HepG2 (cell line): ENCODE measurements around the gene MAVS. TPM values are rescaled to one million over a fixed set of nuclear protein-coding genes. Genes with fewer than 3 reads are reported as not detected.

Experiments used
- ATAC-seq: fragments of 200-7000 bp; cut with Tn5 transposase; 3 replicates; pipeline ENCODE4 v1.9.1; 2020; ENCODE audit warnings: mild to moderate bottlenecking, moderate library complexity
- BruUV-seq: library from RNA; stranded (reverse); fragments of 400-500 nt; replicated peaks from 2 replicates; lab custom pipeline; 2021; lab: Mats Ljungman, UMichigan
- CTCF ChIA-PET: fragments of 300-600 bp; formaldehyde crosslinking; extraction: SDS; loops from one replicate; lab custom pipeline; 2021; ENCODE audit warnings: low total read pairs, inconsistent platforms, low intra/inter-chr PET ratio; lab: Yijun Ruan, JAX
- POLR2A ChIA-PET: fragments of 350-600 bp; sonication (Branson Sonifier 250); formaldehyde crosslinking; loops from one replicate; lab custom pipeline; 2020; ENCODE audit warnings: antibody characterized with exemption, inconsistent platforms; lab: Yijun Ruan, JAX
- DNase-seq: peaks from one replicate; pipeline ENCODE4 v3.0.0-alpha.2; 2015; ENCODE audit warnings: low spot score
- FAIRE-seq: peaks from 3 replicates; lab custom pipeline; 2011; peaks lifted over from hg19 to GRCh38; lab: Jason Lieb, UNC
- H2AFZ ChIP-seq: one replicate; pipeline ENCODE4 v1.6.1; 2011; ENCODE audit warnings: low read length, inconsistent platforms
- H3K27ac ChIP-seq: fragments of 300-600 bp; 3 replicates; pipeline ENCODE4 v1.8.0; 2011; ENCODE audit warnings: mixed run types, mild to moderate bottlenecking, mixed read lengths, low read length, inconsistent platforms; ENCODE audit not compliant: insufficient read depth; ENCODE audit errors: extremely low read length
- H3K27me3 ChIP-seq, 2 experiments: fragments of 200-600 bp in 1 of 2; 2 replicates in 1 of 2; 3 replicates in 1 of 2; pipeline versions ENCODE4 v1.6.0 to v1.8.0; 2011; ENCODE audit warnings: low read length in 2 of 2, mild to moderate bottlenecking in 2 of 2, moderate library complexity in 2 of 2, inconsistent platforms in 1 of 2; ENCODE audit not compliant: insufficient read depth in 2 of 2, control insufficient read depth in 1 of 2
- H3K36me3 ChIP-seq, 2 experiments: fragments of 200-600 bp in 1 of 2; replicated peaks in 1 of 2; 2 replicates in 1 of 2; 3 replicates in 1 of 2; pipeline versions ENCODE4 v1.5.1 to v1.8.0; 2011; ENCODE audit warnings: low read length in 2 of 2, inconsistent platforms in 1 of 2; ENCODE audit not compliant: insufficient read depth in 2 of 2, control insufficient read depth in 1 of 2
- H3K4me1 ChIP-seq: 2 replicates; pipeline ENCODE4 v1.5.1; 2012; ENCODE audit warnings: low read length, inconsistent platforms; ENCODE audit not compliant: insufficient read depth
- H3K4me2 ChIP-seq: 2 replicates; pipeline ENCODE4 v1.6.0; 2011; ENCODE audit warnings: low read depth, low read length, inconsistent platforms
- H3K4me3 ChIP-seq, 3 experiments: fragments of 200-600 bp in 1 of 3; sonication (generic), shearing (Covaris generic) in 1 of 3; replicated peaks in 1 of 3; 2 replicates each; pipeline ENCODE4 v1.5.1; 2011 to 2016; ENCODE audit warnings: low read length in 3 of 3, inconsistent platforms in 2 of 3, low read depth in 2 of 3, mild to moderate bottlenecking in 2 of 3, control low read depth in 1 of 3, mixed read lengths in 1 of 3; ENCODE audit not compliant: insufficient read depth in 1 of 3
- H3K79me2 ChIP-seq: one replicate; pipeline ENCODE4 v1.6.1; 2011; ENCODE audit warnings: low read length, inconsistent platforms; ENCODE audit not compliant: insufficient read depth
- H3K9ac ChIP-seq: 2 replicates; pipeline ENCODE4 v1.6.0; 2011; ENCODE audit warnings: mild to moderate bottlenecking, low read depth, low read length, inconsistent platforms; ENCODE audit not compliant: insufficient read depth
- H3K9me3 ChIP-seq: 2 replicates; pipeline ENCODE4 v1.5.1; 2012; ENCODE audit warnings: mild to moderate bottlenecking, low read length
- H4K20me1 ChIP-seq: 2 replicates; pipeline ENCODE4 v1.6.0; 2011; ENCODE audit warnings: inconsistent platforms, mild to moderate bottlenecking, low read length, moderate library complexity; ENCODE audit not compliant: insufficient read depth
- AKAP8 ChIP-seq: sonication (generic); formaldehyde crosslinking; IDR thresholded peaks from 2 replicates; pipeline ENCODE4 v1.5.1; 2020; ENCODE audit warnings: mild to moderate bottlenecking, missing genetic modification reagents
- NRL ChIP-seq: sonication (generic); formaldehyde crosslinking; IDR thresholded peaks from 2 replicates; pipeline ENCODE4 v1.5.0; 2020; ENCODE audit warnings: missing genetic modification reagents, mild to moderate bottlenecking, moderate library complexity, borderline replicate concordance
- POLR2A ChIP-seq, 2 experiments: IDR thresholded peaks; 2 replicates each; pipeline ENCODE4 v1.6.1; 2011; ENCODE audit warnings: low read depth in 2 of 2, low read length in 2 of 2, mild to moderate bottlenecking in 1 of 2, moderate library complexity in 1 of 2; ENCODE audit not compliant: insufficient read depth in 1 of 2
- POLR2G ChIP-seq: fragments of 200-400 bp; formaldehyde crosslinking; IDR thresholded peaks from 2 replicates; pipeline ENCODE4 v1.6.1; 2018; ENCODE audit warnings: mild to moderate bottlenecking, low read depth, low read length, moderate library complexity
- ZNF749 ChIP-seq: sonication (generic); formaldehyde crosslinking; IDR thresholded peaks from 2 replicates; pipeline ENCODE4 v1.8.0; 2022; ENCODE audit warnings: mild to moderate bottlenecking, missing genetic modification reagents, moderate library complexity, borderline replicate concordance
- ZZZ3 ChIP-seq: sonication (generic); formaldehyde crosslinking; IDR thresholded peaks from 2 replicates; pipeline ENCODE4 v1.4.0; 2020; ENCODE audit warnings: missing genetic modification reagents, mild to moderate bottlenecking, borderline replicate concordance
- WGBS: methylation state at CpG from one replicate; pipeline ENCODE4 v1.1.6; 2017; ENCODE audit warnings: low lambda C conversion rate; 5-methylcytosine and 5-hydroxymethylcytosine counted together
- in situ Hi-C: cut with HindIII; loops from 2 replicates; pipeline ENCODE4 v1.10.0; 2017; ENCODE audit warnings: low pct_unique_long_range_greater_than_20kb; ENCODE audit not compliant: extremely low pct_ligation_motif_present
- intact Hi-C: fragments of 100-400 bp; cut with micrococcal nuclease; formaldehyde crosslinking; loops from one replicate; pipeline ENCODE4 v1.10.0; 2022; ENCODE audit not compliant: unreplicated experiment
- polyA plus RNA-seq, 8 experiments: library from polyadenylated mRNA; depleted of rRNA in 3 of 8; stranded (reverse) in 7 of 8; unstranded in 1 of 8; fragments of >200 nt; fragmentation: Illumina TruSeq in 4 of 8; extraction: Trizol in 4 of 8; gene quantifications; 2 replicates each; pipeline versions ENCODE4 v1.2.1 to v1.2.3, GENCODE V29; 2011 to 2016; ENCODE audit warnings: low read depth in 4 of 8, missing spikeins in 1 of 8, mixed read lengths in 1 of 8; ENCODE audit not compliant: insufficient read depth in 1 of 8
- total RNA-seq, 5 experiments: library from RNA; depleted of rRNA; stranded (reverse); fragments of >200 nt; fragmentation: Illumina TruSeq; extraction: Trizol; gene quantifications; 2 replicates each; pipeline ENCODE4 v1.2.3, GENCODE V29; 2016; ENCODE audit warnings: low read depth in 1 of 5
- TF ChIP-seq, protein P1 (sequence below): IDR thresholded peaks from 2 replicates; pipeline ENCODE4 v1.6.1; 2016; ENCODE audit warnings: mild to moderate bottlenecking, missing biosample characterization, missing genetic modification reagents
- TF ChIP-seq, protein P2 (sequence below): sonication (generic); formaldehyde crosslinking; IDR thresholded peaks from 2 replicates; pipeline ENCODE4 v1.8.0; 2022; ENCODE audit warnings: missing genetic modification reagents, mild to moderate bottlenecking, borderline replicate concordance

Gene MAVS
- total and polyA plus RNA-seq, 2 of the 13 experiments (the other 11 are each of a cell fraction or from before 2014, with no cell fraction given), result 27.3 to 36.6 TPM

DNA sequence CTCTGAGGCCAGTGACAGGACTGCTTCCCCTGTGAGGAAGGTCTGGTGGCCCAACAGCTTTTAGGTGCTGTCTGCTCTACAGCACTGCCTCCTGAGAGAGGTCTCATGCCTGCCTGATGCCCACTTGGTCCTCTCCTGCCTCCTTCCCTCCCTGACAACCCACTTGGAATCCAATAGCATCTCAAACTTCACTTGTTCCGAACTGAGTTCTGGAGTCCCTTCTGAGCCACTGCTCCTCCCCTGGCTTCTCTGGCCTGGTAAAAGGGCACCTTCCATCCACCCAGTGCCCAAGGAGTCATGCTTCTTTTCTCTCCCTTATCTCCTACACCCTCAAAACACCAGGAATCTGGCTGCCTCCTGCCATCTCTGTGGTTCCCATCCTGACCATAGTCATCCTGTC is 1.9 kb downstream of the MAVS start:
- CTCF ChIA-PET, result no interaction called here
- Histone ChIP-seq H3K79me2 (peaks cover 25% of the 10 kb centered on the region), H3K27me3 (no peaks in the 10 kb centered on the region; a peak in 1 of 5 replicates), H2AFZ (no peak overlapping the region), H3K27ac (no peak overlapping the region), H3K36me3 (no peaks in the 10 kb centered on the region; a peak in 1 of 5 replicates), H3K4me3 (no peak overlapping the region), H3K4me1 (peaks cover 45% of the 10 kb centered on the region), H3K4me2 (peak overlapping the region; percentile 37), H3K9ac (peak overlapping the region; percentile 32), H3K9me3 (no peaks in the 10 kb centered on the region), H4K20me1 (peaks cover 4% of the 10 kb centered on the region; the same call in 1 of the 2 replicates)
- in situ Hi-C loops (loop anchor here (5.0 kb wide), 1 partner anchor 61 kb away; the partner anchor contains the start of gene CENPB), intact Hi-C loops (no loop called here)
- no peak for DNase-seq
- BruUV-seq, result no TSS peak
- 93% methylated on average over 1 of the region's 1 CpG for WGBS
- POLR2A ChIA-PET, result interaction anchor here (0.7 to 2.1 kb wide), 4 partner anchors 28 to 62 kb away, joined by 4 to 15 read pairs (median 7); partner anchors contain the start of genes AP5S1 and CENPB
- TF ChIP-seq, protein P1, sequence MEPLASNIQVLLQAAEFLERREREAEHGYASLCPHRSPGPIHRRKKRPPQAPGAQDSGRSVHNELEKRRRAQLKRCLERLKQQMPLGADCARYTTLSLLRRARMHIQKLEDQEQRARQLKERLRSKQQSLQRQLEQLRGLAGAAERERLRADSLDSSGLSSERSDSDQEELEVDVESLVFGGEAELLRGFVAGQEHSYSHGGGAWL, result no peak
- TF ChIP-seq NRL (CRISPR knock-in tag), result 0 out of 2 replicates have a peak, but pooled peaks have one; percentile 38
- peak; percentile 51; the same call in 1 of the 2 replicates for TF ChIP-seq POLR2G
- TF ChIP-seq, protein P2, sequence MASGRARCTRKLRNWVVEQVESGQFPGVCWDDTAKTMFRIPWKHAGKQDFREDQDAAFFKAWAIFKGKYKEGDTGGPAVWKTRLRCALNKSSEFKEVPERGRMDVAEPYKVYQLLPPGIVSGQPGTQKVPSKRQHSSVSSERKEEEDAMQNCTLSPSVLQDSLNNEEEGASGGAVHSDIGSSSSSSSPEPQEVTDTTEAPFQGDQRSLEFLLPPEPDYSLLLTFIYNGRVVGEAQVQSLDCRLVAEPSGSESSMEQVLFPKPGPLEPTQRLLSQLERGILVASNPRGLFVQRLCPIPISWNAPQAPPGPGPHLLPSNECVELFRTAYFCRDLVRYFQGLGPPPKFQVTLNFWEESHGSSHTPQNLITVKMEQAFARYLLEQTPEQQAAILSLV, result peak; percentile 38; the same call in 1 of the 2 replicates
- TF ChIP-seq AKAP8 (CRISPR knock-in tag), result 0 out of 2 replicates have a peak, but pooled peaks have one; percentile 42
- peak in 1 of 2 experiments; percentile 16; a peak in 2 of 4 replicates for TF ChIP-seq POLR2A (IDR thresholded peaks at IDR 0.05; ENCODE audit: insufficient read depth in 1 of 2, low read depth in 2 of 2, low read length in 2 of 2)
- no peak for TF ChIP-seq ZNF749 (CRISPR knock-in tag)
- no peak for TF ChIP-seq ZZZ3 (CRISPR knock-in tag)
- no peak for FAIRE-seq
- no peak for ATAC-seq
